ENCODE data around the gene PBX3.

Gene PBX3

GRCh38 chr9:125810161-125810560, 63.0 kb downstream of the PBX3 start:
- DNase-seq (ENCODE audit: low read depth, low spot score): no peak
- H3K4me3 ChIP-seq (ENCODE audit: low read depth, low read length): no peak overlapping the region
- in situ Hi-C loops (cut with HindIII; ENCODE audit: low sequenced_read_pairs): no loop called here
- no peak for TF ChIP-seq CTCF (IDR thresholded peaks at IDR 0.05; ENCODE audit: low read depth, low read length)

GRCh38 chr9:125811002-125811401, 63.8 kb downstream of the PBX3 start:
- in situ Hi-C loops (cut with HindIII; ENCODE audit: low sequenced_read_pairs): no loop called here
- no peak overlapping the region for H3K4me3 ChIP-seq (ENCODE audit: low read depth, low read length)
- DNase-seq (ENCODE audit: low read depth, low spot score): no peak
- TF ChIP-seq CTCF (IDR thresholded peaks at IDR 0.05; ENCODE audit: low read depth, low read length): no peak

GRCh38 chr9:125812403-125812802, 65.2 kb downstream of the PBX3 start:
- in situ Hi-C loops (cut with HindIII; ENCODE audit: low sequenced_read_pairs): no loop called here
- DNase-seq (ENCODE audit: low read depth, low spot score): no peak
- no peak for TF ChIP-seq CTCF (IDR thresholded peaks at IDR 0.05; ENCODE audit: low read depth, low read length)
- no peak overlapping the region for H3K4me3 ChIP-seq (ENCODE audit: low read depth, low read length)

GRCh38 chr9:125815568-125815967, 68.4 kb downstream of the PBX3 start:
- no peak overlapping the region for H3K4me3 ChIP-seq (ENCODE audit: low read depth, low read length)
- in situ Hi-C loops (cut with HindIII; ENCODE audit: low sequenced_read_pairs): no loop called here
- DNase-seq (ENCODE audit: low read depth, low spot score): peak; percentile 25
- no peak for TF ChIP-seq CTCF (IDR thresholded peaks at IDR 0.05; ENCODE audit: low read depth, low read length)

- in situ Hi-C loops (cut with HindIII; ENCODE audit: low sequenced_read_pairs): no loop called here
- DNase-seq (ENCODE audit: low read depth, low spot score): no peak
- H3K4me3 ChIP-seq (ENCODE audit: low read depth, low read length): no peak overlapping the region
- TF ChIP-seq CTCF (IDR thresholded peaks at IDR 0.05; ENCODE audit: low read depth, low read length): no peak
These were observed 69.1 kb downstream of the PBX3 start for GRCh38 chr9:125816321-125816720.

- H3K4me3 ChIP-seq (ENCODE audit: low read depth, low read length): no peak overlapping the region
- DNase-seq (ENCODE audit: low read depth, low spot score): no peak
- in situ Hi-C loops (cut with HindIII; ENCODE audit: low sequenced_read_pairs): no loop called here
- TF ChIP-seq CTCF (IDR thresholded peaks at IDR 0.05; ENCODE audit: low read depth, low read length): no peak
These were observed 73.1 kb downstream of the PBX3 start for GRCh38 chr9:125820100-125820804.
